Measurements from ENCODE around the gene RGL2. TPM values are rescaled to one million over a fixed set of nuclear protein-coding genes. Genes with fewer than 3 reads are reported as not detected.
A peak's percentile ranks its signal among the peaks of the same experiment; 100 is the strongest.

RGL2 gene
- total RNA-seq, 1 experiment from 2014 or later = 84.4 TPM

DNA sequence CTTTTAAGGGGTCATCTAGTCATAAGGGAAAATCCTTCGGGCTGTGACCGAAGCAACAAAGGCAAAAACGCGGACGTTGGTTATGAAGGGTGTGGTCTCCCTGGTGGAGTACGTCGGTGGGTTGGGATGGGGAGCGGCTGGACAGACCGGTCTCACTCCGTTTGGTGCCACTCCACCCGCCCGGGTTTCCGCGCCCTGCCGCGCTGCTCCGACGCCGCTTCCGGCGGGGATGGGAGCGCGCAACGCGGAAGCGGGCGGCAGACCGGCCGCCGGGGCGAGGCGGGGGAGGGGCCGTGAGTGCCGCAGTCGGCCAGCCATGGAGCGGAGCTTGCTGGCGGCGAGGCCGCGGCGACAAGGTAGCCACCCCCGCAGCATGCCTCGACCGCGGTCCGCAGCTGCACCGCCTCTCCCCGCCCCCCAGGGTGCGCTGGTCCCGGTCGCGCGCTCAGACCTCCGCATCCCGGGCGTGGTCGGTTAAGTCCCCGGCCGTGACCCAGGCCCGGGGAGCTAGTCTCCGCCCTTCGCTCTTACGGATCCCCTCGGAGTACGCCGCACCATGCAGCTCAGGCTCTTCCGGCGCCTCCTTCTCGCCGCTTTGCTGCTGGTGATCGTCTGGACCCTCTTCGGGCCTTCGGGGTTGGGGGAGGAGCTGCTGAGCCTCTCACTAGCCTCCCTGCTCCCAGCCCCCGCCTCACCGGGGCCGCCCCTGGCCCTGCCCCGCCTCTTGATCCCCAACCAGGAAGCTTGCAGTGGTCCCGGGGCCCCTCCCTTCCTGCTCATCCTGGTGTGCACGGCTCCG, 21.7 kb downstream of the RGL2 start, which contains the start of gene B3GALT4:
B3GALT4 (plus strand) TSS at position 260 of the 799 bp plus-strand sequence; CDS start at position 557, 297 bp downstream.
- Histone ChIP-seq H3K9me3 (ENCODE audit: control insufficient read depth, insufficient read depth, low read depth, low read length) (no peaks in the 10 kb centered on the region), H3K4me1 (ENCODE audit: control insufficient read depth, insufficient read depth, low read length) (peaks cover 53% of the 10 kb centered on the region), H3K36me3 (ENCODE audit: control insufficient read depth, insufficient read depth, low read length) (peaks cover 23% of the 10 kb centered on the region), H3K27me3 (ENCODE audit: control insufficient read depth, insufficient read depth, low read length) (no peaks in the 10 kb centered on the region), H3K27ac (ENCODE audit: low read length) (peak within 1 kb of the TSS; percentile 100), H3K4me3 (ENCODE audit: low read depth in 2 of 2, low read length in 2 of 2) (peak within 1 kb of the TSS; percentile 97)
- in situ Hi-C loops (cut with HindIII; ENCODE audit: low pct_unique_long_range_greater_than_20kb, low sequenced_read_pairs) (no loop called here), intact Hi-C loops (cut with micrococcal nuclease; ENCODE audit: unreplicated experiment) (no loop called here)
- POLR2A ChIA-PET = interaction anchor here (0.5 to 2.4 kb wide), 6 partner anchors 12 to 151 kb away, joined by 4 to 11 read pairs (median 6); partner anchors contain the start of genes PFDN6 and WDR46
- BruUV-seq (replicated peaks) = no TSS peak
- no peak for DNase-seq (ENCODE audit: low read depth, low spot score)
- ATAC-seq = peak; percentile 76
- CTCF ChIA-PET = interaction anchor here (0.6 to 2.0 kb wide), 5 partner anchors 12 to 69 kb away, joined by 4 to 9 read pairs (median 5); partner anchors contain the start of genes PFDN6, RGL2 and WDR46
- TF ChIP-seq TCF7L2 (IDR thresholded peaks at IDR 0.05; ENCODE audit: low read depth, low read length) (0 out of 2 replicates have a peak, but pooled peaks have one; percentile 21), SIN3A (IDR thresholded peaks at IDR 0.05; ENCODE audit: borderline replicate concordance, insufficient read depth, low read depth, low read length) (peak; percentile 83; the same call in 1 of the 2 replicates), POLR2AphosphoS5 (IDR thresholded peaks at IDR 0.05; ENCODE audit: low read depth, low read length) (peak; percentile 98)
- TF ChIP-seq, protein P1, sequence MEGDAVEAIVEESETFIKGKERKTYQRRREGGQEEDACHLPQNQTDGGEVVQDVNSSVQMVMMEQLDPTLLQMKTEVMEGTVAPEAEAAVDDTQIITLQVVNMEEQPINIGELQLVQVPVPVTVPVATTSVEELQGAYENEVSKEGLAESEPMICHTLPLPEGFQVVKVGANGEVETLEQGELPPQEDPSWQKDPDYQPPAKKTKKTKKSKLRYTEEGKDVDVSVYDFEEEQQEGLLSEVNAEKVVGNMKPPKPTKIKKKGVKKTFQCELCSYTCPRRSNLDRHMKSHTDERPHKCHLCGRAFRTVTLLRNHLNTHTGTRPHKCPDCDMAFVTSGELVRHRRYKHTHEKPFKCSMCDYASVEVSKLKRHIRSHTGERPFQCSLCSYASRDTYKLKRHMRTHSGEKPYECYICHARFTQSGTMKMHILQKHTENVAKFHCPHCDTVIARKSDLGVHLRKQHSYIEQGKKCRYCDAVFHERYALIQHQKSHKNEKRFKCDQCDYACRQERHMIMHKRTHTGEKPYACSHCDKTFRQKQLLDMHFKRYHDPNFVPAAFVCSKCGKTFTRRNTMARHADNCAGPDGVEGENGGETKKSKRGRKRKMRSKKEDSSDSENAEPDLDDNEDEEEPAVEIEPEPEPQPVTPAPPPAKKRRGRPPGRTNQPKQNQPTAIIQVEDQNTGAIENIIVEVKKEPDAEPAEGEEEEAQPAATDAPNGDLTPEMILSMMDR (IDR thresholded peaks at IDR 0.05) = no peak; the same call in 1 of the 2 replicates
- TF ChIP-seq, protein P2, sequence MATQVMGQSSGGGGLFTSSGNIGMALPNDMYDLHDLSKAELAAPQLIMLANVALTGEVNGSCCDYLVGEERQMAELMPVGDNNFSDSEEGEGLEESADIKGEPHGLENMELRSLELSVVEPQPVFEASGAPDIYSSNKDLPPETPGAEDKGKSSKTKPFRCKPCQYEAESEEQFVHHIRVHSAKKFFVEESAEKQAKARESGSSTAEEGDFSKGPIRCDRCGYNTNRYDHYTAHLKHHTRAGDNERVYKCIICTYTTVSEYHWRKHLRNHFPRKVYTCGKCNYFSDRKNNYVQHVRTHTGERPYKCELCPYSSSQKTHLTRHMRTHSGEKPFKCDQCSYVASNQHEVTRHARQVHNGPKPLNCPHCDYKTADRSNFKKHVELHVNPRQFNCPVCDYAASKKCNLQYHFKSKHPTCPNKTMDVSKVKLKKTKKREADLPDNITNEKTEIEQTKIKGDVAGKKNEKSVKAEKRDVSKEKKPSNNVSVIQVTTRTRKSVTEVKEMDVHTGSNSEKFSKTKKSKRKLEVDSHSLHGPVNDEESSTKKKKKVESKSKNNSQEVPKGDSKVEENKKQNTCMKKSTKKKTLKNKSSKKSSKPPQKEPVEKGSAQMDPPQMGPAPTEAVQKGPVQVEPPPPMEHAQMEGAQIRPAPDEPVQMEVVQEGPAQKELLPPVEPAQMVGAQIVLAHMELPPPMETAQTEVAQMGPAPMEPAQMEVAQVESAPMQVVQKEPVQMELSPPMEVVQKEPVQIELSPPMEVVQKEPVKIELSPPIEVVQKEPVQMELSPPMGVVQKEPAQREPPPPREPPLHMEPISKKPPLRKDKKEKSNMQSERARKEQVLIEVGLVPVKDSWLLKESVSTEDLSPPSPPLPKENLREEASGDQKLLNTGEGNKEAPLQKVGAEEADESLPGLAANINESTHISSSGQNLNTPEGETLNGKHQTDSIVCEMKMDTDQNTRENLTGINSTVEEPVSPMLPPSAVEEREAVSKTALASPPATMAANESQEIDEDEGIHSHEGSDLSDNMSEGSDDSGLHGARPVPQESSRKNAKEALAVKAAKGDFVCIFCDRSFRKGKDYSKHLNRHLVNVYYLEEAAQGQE (IDR thresholded peaks at IDR 0.05; ENCODE audit: insufficient read depth in 1 of 2, low read depth in 2 of 2, low read length in 1 of 2) = no peak

DNA sequence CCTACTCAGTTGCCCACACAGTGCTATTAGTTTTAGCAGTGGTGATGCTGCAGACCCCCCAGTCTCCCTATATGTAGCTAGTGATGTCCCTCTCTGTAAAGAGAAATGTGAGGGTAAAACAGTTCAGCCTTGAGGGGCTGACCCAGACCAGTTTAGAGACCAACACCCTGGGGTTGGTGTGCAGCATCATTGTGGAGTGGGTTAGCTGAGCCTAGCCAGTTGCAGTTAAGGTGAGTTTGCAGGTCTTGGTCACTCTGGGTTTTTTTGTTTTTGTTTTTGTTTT, 22.2 kb downstream of the RGL2 start:
- TF ChIP-seq POLR2AphosphoS5 (IDR thresholded peaks at IDR 0.05; ENCODE audit: low read depth, low read length) = no peak
- no peak for TF ChIP-seq SIN3A (IDR thresholded peaks at IDR 0.05; ENCODE audit: borderline replicate concordance, insufficient read depth, low read depth, low read length)
- TF ChIP-seq, protein P2 (IDR thresholded peaks at IDR 0.05; ENCODE audit: insufficient read depth in 1 of 2, low read depth in 2 of 2, low read length in 1 of 2) = no peak
- intact Hi-C loops (cut with micrococcal nuclease; ENCODE audit: unreplicated experiment) = no loop called here
- in situ Hi-C loops (cut with HindIII; ENCODE audit: low pct_unique_long_range_greater_than_20kb, low sequenced_read_pairs) = no loop called here

More for the DNA sequence above, 22.2 kb downstream of the RGL2 start:
- Histone ChIP-seq H3K4me3 (ENCODE audit: low read depth in 2 of 2, low read length in 2 of 2) (peak overlapping the region; percentile 97), H3K9me3 (ENCODE audit: control insufficient read depth, insufficient read depth, low read depth, low read length) (no peaks in the 10 kb centered on the region), H3K27me3 (ENCODE audit: control insufficient read depth, insufficient read depth, low read length) (no peaks in the 10 kb centered on the region), H3K36me3 (ENCODE audit: control insufficient read depth, insufficient read depth, low read length) (peaks cover 24% of the 10 kb centered on the region), H3K4me1 (ENCODE audit: control insufficient read depth, insufficient read depth, low read length) (peaks cover 53% of the 10 kb centered on the region), H3K27ac (ENCODE audit: low read length) (peak overlapping the region; percentile 100)
- ChIA-PET POLR2A (interaction anchor here (0.6 to 1.6 kb wide), 3 partner anchors 16 to 36 kb away, joined by 4 to 6 read pairs (median 5); no protein-coding TSS in a partner anchor), CTCF (interaction anchor here (0.6 to 2.0 kb wide), 2 partner anchors 23 to 69 kb away, joined by 5 to 9 read pairs; partner anchors contain the start of gene RGL2)
- BruUV-seq (replicated peaks) = no TSS peak
- DNase-seq (ENCODE audit: low read depth, low spot score) = no peak
- ATAC-seq = peak; percentile 0
